LNCaP clone FGC (cell line): ENCODE results near the gene DGLUCY.

Experiments
- DNase-seq: peaks from one replicate; pipeline ENCODE4 v3.0.0-alpha.2; 2011; ENCODE audit warnings: low read depth
- H3K4me3 ChIP-seq: 2 replicates; pipeline ENCODE4 v1.5.1; 2011; ENCODE audit warnings: mild to moderate bottlenecking, low read depth, low read length, control low read depth
- CTCF ChIP-seq: IDR thresholded peaks from 2 replicates; pipeline ENCODE4 v1.5.1; 2012; ENCODE audit warnings: mild to moderate bottlenecking; ENCODE audit not compliant: control insufficient read depth, insufficient read depth; ENCODE audit errors: extremely low read depth

The DGLUCY gene

GRCh38 chr14:91232603-91233002 is 118.7 kb downstream of the DGLUCY start:
- TF ChIP-seq CTCF, result no peak
- H3K4me3 ChIP-seq, result no peak overlapping the region
- no peak for DNase-seq

GRCh38 chr14:91233936-91234790 is 120.3 kb downstream of the DGLUCY start:
- TF ChIP-seq CTCF, result no peak
- H3K4me3 ChIP-seq, result no peak overlapping the region
- DNase-seq, result no peak

- no peak for TF ChIP-seq CTCF
- no peak overlapping the region for H3K4me3 ChIP-seq
- DNase-seq, result no peak
Observed at GRCh38 chr14:91234791-91235114, 120.9 kb downstream of the DGLUCY start.

GRCh38 chr14:91235841-91236240 is 122.0 kb downstream of the DGLUCY start:
- no peak for TF ChIP-seq CTCF
- no peak for DNase-seq
- no peak overlapping the region for H3K4me3 ChIP-seq

- DNase-seq, result no peak
- TF ChIP-seq CTCF, result no peak
- H3K4me3 ChIP-seq, result no peak overlapping the region
Observed at GRCh38 chr14:91237219-91237618, 123.3 kb downstream of the DGLUCY start.

- TF ChIP-seq CTCF, result no peak
- no peak for DNase-seq
- no peak overlapping the region for H3K4me3 ChIP-seq
Observed at GRCh38 chr14:91238085-91238484, 124.2 kb downstream of the DGLUCY start.

- no peak overlapping the region for H3K4me3 ChIP-seq
- no peak for DNase-seq
- TF ChIP-seq CTCF, result no peak
Observed at GRCh38 chr14:91238661-91239060, 124.8 kb downstream of the DGLUCY start.
